NCI-H2081 (cell line): ENCODE measurements around the gene PICALM.
A peak's percentile ranks its signal among the peaks of the same experiment; 100 is the strongest.

Source experiments
- DNase-seq, 2 experiments: peaks; one replicate each; lab custom pipeline; 2025; lab: John Stamatoyannopoulos, UW

Gene PICALM

GRCh38 chr11:86081455-86081854 is 12.6 kb upstream of the PICALM start:
- no peak for DNase-seq

DNA sequence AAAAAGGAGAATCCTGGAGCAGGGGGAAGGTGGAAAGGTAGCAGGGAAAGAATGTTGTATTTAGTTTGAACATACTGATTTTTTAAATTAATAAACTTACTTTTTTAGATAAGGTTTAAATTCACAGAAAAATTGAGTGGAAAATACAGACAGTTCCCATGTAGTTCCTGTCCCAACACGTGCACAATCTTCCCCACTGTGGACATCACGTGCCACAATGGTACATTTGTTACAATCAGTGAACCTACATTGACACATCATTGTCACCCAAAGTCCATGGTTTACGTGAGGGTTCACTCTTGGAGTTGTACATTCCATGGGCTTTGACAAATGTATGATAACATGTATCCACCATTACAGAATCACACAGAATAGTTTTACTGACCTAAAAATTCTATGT is 10.5 kb upstream of the PICALM start:
- DNase-seq, result no peak

- DNase-seq, result no peak
These were observed 5.1 kb upstream of the PICALM start for GRCh38 chr11:86073948-86074347.

DNA sequence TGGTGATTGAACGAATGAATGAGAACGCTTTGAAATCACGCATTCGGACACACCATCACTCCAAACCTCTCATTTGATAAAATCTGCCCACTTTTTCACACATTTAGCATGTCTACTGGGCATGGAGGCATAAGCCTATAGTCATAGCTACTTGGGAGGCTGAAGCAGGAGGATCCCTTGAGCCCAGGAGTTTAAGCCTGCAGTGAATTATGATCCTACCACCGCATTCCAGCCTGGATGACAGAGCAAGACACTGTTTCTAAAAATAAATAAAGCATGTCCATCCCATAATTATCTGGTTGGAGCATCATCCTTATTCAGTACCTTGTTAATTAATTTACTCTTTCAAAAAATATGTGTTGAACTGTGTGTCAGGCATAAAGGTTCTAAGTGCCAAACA is 3.3 kb upstream of the PICALM start:
- no peak for DNase-seq

DNA sequence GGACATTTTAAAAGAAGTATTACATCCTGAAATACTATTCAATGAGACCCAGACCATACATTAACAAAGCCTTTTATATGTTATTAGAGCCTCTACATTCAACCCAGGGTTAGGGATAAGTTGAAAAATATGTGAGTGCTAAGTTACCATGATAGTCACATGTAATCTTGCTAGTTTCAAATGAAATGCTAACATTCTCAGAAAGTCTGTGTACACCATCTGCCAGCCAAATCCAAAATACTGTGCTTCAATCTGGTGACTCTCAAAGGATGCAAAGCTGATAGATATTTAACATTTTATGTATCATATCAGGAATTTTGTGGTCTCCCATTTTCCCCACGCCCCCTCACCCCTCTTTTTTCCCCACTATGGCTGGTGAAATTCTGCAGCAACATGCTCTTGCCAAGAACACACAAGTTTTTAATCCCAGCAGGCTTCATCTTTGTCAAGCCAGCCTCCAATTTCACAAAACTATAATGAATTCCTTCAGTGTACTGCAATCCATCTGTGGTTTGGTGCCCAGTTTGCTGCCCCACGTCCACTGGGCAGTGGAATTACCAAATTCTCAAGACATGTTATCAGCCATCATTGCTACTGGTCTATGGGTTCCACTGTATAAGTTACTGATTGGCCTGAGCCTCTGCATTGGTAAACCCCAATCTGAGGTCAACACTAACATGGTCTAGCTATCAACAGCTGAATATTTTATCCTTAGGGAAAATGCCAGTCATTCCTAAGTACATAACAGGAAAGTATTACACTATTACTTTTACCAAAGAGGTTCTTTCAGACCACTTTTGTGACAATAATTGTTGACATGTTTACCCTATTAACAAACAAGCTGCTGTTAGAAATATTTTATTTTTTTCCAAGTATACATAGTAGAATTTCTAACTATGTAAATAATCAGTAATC is 1.5 kb upstream of the PICALM start:
- no peak for DNase-seq

DNA sequence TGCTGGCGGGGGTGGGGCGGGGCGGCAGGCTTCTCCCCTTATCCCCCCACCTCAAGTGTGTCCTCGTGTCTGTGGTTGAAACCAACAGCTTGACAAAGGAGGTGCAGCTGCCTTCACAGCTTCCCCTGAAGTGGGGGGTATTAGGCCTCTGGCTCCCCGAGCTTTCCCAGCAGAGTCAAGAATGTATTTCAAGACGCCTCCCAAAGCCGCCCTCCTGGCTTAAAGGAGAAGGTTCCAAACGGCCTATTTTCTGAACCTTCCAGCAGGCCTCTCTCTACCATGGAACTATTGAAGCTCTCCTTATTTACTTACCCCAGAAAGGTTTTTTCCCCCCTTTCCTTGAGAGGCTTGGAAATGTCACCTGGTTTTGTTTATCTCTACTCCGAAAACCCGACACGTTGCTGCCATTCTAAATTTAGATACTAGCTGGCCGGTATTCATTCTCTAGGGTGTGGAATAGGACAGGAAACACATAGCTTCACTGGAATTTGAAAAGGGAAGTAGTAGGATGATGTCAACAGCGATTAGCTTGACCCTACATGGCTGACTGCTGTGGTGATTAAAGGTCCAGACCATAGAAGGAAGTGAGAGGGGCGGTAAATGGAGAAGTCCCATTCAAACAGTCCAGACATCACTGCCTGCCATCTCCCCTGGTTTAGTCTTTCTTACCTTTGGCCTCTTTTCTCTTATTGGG is 671 bp upstream of the PICALM start:
- DNase-seq, result peak in 1 of 2 experiments; percentile 44

GRCh38 chr11:86068138-86068871 is 579 bp downstream of the PICALM start:
- DNase-seq, result no peak

DNA sequence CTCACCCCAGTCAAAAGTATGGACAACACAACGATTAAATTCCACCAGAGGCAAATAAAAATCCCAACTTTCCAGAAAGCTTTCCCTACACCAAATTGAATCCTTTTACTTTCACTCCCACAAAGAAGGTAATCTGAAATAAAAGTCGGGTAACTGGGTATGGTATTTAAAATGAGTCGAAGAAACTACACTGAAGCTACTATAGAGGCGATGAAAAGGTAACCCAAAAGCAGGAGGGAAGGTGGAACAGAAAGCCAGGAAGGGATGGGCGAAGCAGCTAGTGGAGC is 1.1 kb downstream of the PICALM start:
- DNase-seq, result no peak

- DNase-seq, result no peak
These were observed 1.7 kb downstream of the PICALM start for GRCh38 chr11:86067009-86067850.

- DNase-seq, result no peak
These were observed 2.3 kb downstream of the PICALM start for GRCh38 chr11:86066657-86067008.

- no peak for DNase-seq
These were observed 2.9 kb downstream of the PICALM start for GRCh38 chr11:86066033-86066432.

DNA sequence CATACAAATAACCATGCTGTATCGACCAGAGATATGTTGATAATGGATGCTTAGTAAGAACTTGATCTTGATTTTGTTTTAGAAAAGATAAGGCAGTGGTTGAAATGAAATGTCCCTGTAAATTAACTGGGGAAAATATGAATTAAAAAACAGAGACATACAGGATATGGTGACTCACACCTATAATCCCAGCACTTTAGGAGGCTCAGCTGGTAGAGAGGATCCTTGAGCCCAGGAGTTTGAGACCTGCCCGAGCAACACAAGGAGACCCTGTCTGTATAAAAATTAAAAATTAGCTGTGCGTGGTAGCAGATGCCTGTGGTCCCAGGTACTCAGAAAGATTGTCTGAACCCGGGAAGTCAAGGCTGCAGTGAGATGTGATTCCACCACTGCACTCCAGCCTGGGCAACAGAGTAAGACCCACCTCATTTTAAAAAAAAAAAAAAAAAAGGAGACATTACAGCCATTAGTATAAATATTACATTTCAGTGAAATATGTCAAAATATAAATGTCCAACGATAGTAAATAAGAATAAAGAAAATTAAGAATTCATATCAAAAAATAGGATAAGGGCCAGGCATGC is 4.6 kb downstream of the PICALM start:
- DNase-seq, result no peak

DNA sequence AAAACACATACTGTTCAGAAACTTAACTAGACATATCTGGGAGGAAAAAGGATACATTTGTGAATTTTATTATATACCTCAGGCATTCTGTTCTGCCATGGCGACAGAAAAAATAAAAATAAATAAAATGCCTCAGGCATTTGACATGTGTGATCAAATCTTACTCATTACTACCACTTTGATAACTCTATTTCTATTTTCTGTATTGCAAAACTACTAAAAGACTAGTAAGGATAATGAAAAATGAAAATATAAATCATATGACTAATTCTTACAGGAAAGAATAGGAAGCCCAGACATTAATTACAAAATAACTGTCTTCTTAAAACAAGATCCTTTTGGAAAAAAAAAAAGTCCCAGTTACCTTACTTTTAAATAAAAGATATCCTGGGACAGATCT is 5.3 kb downstream of the PICALM start:
- DNase-seq, result no peak

DNA sequence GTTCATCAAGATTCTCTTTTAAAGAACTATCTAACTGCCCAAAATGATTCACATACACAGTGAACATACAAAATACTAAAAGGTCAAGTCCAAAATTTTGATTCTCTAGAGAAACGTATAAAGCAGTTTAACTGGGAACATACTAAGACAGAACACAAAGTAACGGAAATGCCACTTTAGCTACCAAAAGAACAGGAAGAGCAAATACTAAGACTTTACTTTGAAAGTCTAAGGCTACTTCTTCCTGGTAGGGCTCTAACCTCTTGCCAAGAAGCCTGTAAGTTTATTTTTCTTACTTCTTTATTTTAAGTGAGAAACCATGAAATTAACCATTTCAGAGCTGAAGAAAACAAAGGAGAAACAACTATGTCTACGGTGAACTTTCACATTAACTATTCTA is 6.2 kb downstream of the PICALM start:
- DNase-seq, result no peak

GRCh38 chr11:86061483-86062205 is 7.2 kb downstream of the PICALM start:
- no peak for DNase-seq

DNA sequence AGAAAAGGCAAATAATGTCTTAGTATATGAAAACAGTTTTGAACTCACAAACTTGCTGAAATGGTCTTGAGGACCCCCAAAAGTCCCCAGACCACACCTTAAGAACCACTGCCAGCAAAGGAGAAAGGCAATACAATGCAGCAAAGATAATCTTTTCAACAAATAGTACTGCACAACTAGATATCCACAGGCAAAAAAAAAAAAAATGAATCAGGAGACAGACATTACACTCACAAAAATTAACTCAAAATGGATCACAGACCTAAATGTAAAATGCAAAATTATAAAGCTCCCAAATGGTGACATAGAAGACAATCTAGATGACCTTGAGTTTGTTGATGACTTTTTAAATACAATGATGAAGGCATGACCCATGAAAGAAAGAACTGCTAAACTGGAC is 8.3 kb downstream of the PICALM start:
- no peak for DNase-seq

- no peak for DNase-seq
These were observed 10.5 kb downstream of the PICALM start for GRCh38 chr11:86058360-86058759.

DNA sequence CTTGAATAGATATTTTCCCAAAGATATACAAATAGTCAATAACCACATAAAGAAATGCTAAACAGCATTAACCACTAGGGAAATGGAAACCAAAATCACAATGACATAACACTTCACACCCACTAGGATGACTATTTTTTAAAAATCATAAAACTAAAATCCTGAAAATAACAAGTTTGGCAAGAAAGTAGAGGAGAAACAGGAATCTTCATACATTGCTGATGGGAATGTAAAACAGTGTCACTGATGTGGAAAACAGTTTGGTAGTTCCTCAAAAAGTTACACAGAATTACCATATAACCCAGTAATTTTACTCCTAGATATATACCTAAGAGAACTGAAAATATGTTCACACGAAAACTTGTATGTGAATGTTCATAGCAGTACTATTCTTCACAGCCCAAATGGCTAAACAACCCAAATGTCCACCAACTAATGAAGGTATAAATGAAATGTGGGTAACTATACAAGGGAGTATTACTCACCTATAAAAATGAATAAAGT is 12.5 kb downstream of the PICALM start:
- no peak for DNase-seq

GRCh38 chr11:86052693-86053641 is 15.9 kb downstream of the PICALM start:
- no peak for DNase-seq
